Panc1 (cell line): ENCODE data around the gene OXTR. TPM values are rescaled to one million over a fixed set of nuclear protein-coding genes. Genes with fewer than 3 reads are reported as not detected.

ENCODE experiments used
- ATAC-seq: fragments of 200-7000 bp; cut with Tn5 transposase; 2 replicates; pipeline ENCODE4 v1.9.1; 2020; ENCODE audit warnings: mild to moderate bottlenecking, moderate library complexity
- BruUV-seq: library from RNA; stranded (reverse); fragments of 400-500 nt; replicated peaks from 2 replicates; lab custom pipeline; 2021; lab: Mats Ljungman, UMichigan
- CTCF ChIA-PET: fragments of 300-600 bp; sonication (Branson Sonifier 250); formaldehyde crosslinking; loops from one replicate; lab custom pipeline; 2022; ENCODE audit warnings: antibody characterized with exemption; lab: Charles Lee
- POLR2A ChIA-PET: fragments of 300-600 bp; sonication (Branson Sonifier 250); formaldehyde crosslinking; loops from one replicate; lab custom pipeline; 2022; ENCODE audit warnings: antibody characterized with exemption; lab: Charles Lee
- DNase-seq: peaks from one replicate; pipeline ENCODE4 v3.0.0-alpha.2; 2010; ENCODE audit warnings: low read depth, low spot score
- H3K27ac ChIP-seq: 2 replicates; pipeline ENCODE4 v1.5.1; 2011; ENCODE audit warnings: mild to moderate bottlenecking, low read length, inconsistent platforms
- H3K27me3 ChIP-seq: fragments of 200-500 bp; sonication (Bioruptor generic); 2 replicates; pipeline ENCODE4 v1.6.0; 2014; ENCODE audit warnings: low read length, inconsistent platforms; ENCODE audit not compliant: control insufficient read depth, insufficient read depth
- H3K36me3 ChIP-seq: fragments of 200-500 bp; sonication (Bioruptor generic); 2 replicates; pipeline ENCODE4 v1.5.1; 2014; ENCODE audit warnings: inconsistent platforms, mild to moderate bottlenecking, low read length, moderate library complexity; ENCODE audit not compliant: control insufficient read depth, insufficient read depth
- H3K4me1 ChIP-seq: 2 replicates; pipeline ENCODE4 v1.5.1; 2011; ENCODE audit warnings: inconsistent platforms, mild to moderate bottlenecking, low read length, moderate library complexity; ENCODE audit not compliant: control insufficient read depth, insufficient read depth
- H3K4me3 ChIP-seq, 2 experiments: 2 replicates each; pipeline ENCODE4 v1.5.1; 2011 to 2012; ENCODE audit warnings: low read depth in 2 of 2, low read length in 2 of 2, mild to moderate bottlenecking in 2 of 2, inconsistent platforms in 1 of 2, moderate library complexity in 1 of 2
- H3K9me3 ChIP-seq: fragments of 200-500 bp; sonication (Bioruptor generic); 2 replicates; pipeline ENCODE4 v1.5.1; 2014; ENCODE audit warnings: low read depth, mild to moderate bottlenecking, inconsistent platforms, low read length, moderate library complexity; ENCODE audit not compliant: control insufficient read depth, insufficient read depth
- CTCF ChIP-seq: fragments of 450-650 bp; IDR thresholded peaks from 2 replicates; pipeline ENCODE4 v1.5.1; 2017; ENCODE audit warnings: mild to moderate bottlenecking
- POLR2AphosphoS5 ChIP-seq: IDR thresholded peaks from 2 replicates; pipeline ENCODE4 v1.6.1; 2012; ENCODE audit warnings: mild to moderate bottlenecking, low read depth, low read length, moderate library complexity
- REST ChIP-seq, 2 experiments: IDR thresholded peaks; 2 replicates each; pipeline ENCODE4 v1.6.1; 2011 to 2012; ENCODE audit warnings: low read depth in 2 of 2, control low read depth in 1 of 2, low read length in 1 of 2, mild to moderate bottlenecking in 1 of 2, moderate library complexity in 1 of 2; ENCODE audit not compliant: insufficient read depth in 1 of 2
- SIN3A ChIP-seq: IDR thresholded peaks from 2 replicates; pipeline ENCODE4 v1.6.1; 2012; ENCODE audit warnings: low read depth, mild to moderate bottlenecking, low read length, moderate library complexity, borderline replicate concordance; ENCODE audit not compliant: insufficient read depth
- TCF7L2 ChIP-seq: IDR thresholded peaks from 2 replicates; pipeline ENCODE4 v1.6.1; 2011; ENCODE audit warnings: mild to moderate bottlenecking, low read depth, low read length, inconsistent platforms
- in situ Hi-C: cut with HindIII; loops from 2 replicates; pipeline ENCODE4 v1.10.0; 2016; ENCODE audit warnings: low sequenced_read_pairs, low pct_unique_long_range_greater_than_20kb
- intact Hi-C: fragments of 100-400 bp; cut with micrococcal nuclease; formaldehyde crosslinking; loops from one replicate; pipeline ENCODE4 v1.10.0; 2022; ENCODE audit not compliant: unreplicated experiment
- total RNA-seq: library from RNA; stranded (reverse); gene quantifications from one replicate; pipeline ENCODE4 v1.2.1, GENCODE V29; 2021; ENCODE audit not compliant: unreplicated experiment

OXTR gene
- total RNA-seq, 1 experiment from 2014 or later, result 2.7 TPM

- ChIA-PET CTCF (no interaction called here), POLR2A (no interaction called here)
- no peak overlapping the region for H3K4me3 ChIP-seq
- TF ChIP-seq POLR2AphosphoS5 (no peak), CTCF (no peak), SIN3A (no peak), TCF7L2 (no peak), REST (IDR thresholded peaks at IDR 0.05; ENCODE audit: insufficient read depth in 1 of 2, low read depth in 2 of 2, low read length in 1 of 2) (no peak)
- H3K27me3 ChIP-seq, result no peaks in the 10 kb centered on the region
- ATAC-seq, result no peak
- no TSS peak for BruUV-seq
- peaks cover 3% of the 10 kb centered on the region; the same call in 1 of the 2 replicates for H3K9me3 ChIP-seq
- intact Hi-C loops, result no loop called here
- in situ Hi-C loops, result no loop called here
- H3K36me3 ChIP-seq, result no peaks in the 10 kb centered on the region
- H3K27ac ChIP-seq, result no peak overlapping the region
- no peaks in the 10 kb centered on the region for H3K4me1 ChIP-seq
- DNase-seq, result no peak
Observed at GRCh38 chr3:8816106-8816505, 46.7 kb upstream of the OXTR start.

- DNase-seq (no peak), ATAC-seq (no peak)
- TF ChIP-seq TCF7L2, result no peak
- ChIA-PET POLR2A (no interaction called here), CTCF (no interaction called here)
- H3K9me3 ChIP-seq, result no peaks in the 10 kb centered on the region; the same call in 1 of the 2 replicates
- intact Hi-C loops, result no loop called here
- H3K4me3 ChIP-seq, result no peak overlapping the region
- H3K4me1 ChIP-seq, result no peaks in the 10 kb centered on the region
- BruUV-seq, result no TSS peak
- no peak overlapping the region for H3K27ac ChIP-seq
- in situ Hi-C loops, result no loop called here
- H3K36me3 ChIP-seq, result no peaks in the 10 kb centered on the region
- no peaks in the 10 kb centered on the region for H3K27me3 ChIP-seq
Observed at GRCh38 chr3:8813411-8813810, 44.0 kb upstream of the OXTR start.

GRCh38 chr3:8810561-8810960, 41.1 kb upstream of the OXTR start:
- TF ChIP-seq REST (IDR thresholded peaks at IDR 0.05; ENCODE audit: insufficient read depth in 1 of 2, low read depth in 2 of 2, low read length in 1 of 2) (no peak), TCF7L2 (no peak)
- H3K9me3 ChIP-seq, result no peaks in the 10 kb centered on the region
- no peaks in the 10 kb centered on the region for H3K27me3 ChIP-seq
- H3K4me3 ChIP-seq, result no peak overlapping the region
- ChIA-PET CTCF (no interaction called here), POLR2A (no interaction called here)
- ATAC-seq (no peak), DNase-seq (no peak)
- no TSS peak for BruUV-seq
- H3K27ac ChIP-seq, result no peak overlapping the region
- H3K4me1 ChIP-seq, result no peaks in the 10 kb centered on the region
- H3K36me3 ChIP-seq, result no peaks in the 10 kb centered on the region
- in situ Hi-C loops (no loop called here), intact Hi-C loops (no loop called here)
